ENCODE data around the gene PRDM8.

Gene PRDM8

GRCh38 chr4:80229128-80229527 lies 31.8 kb downstream of the PRDM8 start:
- H3K27me3 ChIP-seq (ENCODE audit: insufficient read depth, low read length, poor library complexity), result no peaks in the 10 kb centered on the region
- no peak overlapping the region for H3K56ac ChIP-seq (ENCODE audit: low read length)
- H3K18ac ChIP-seq (ENCODE audit: low read length), result no peak overlapping the region
- no peaks in the 10 kb centered on the region for H3K79me1 ChIP-seq (ENCODE audit: low read length)
- H2AK5ac ChIP-seq (ENCODE audit: low read length), result no peak overlapping the region
- no peak for DNase-seq
- H3K9ac ChIP-seq (ENCODE audit: low read length), result no peak overlapping the region
- no peak overlapping the region for H3K4me2 ChIP-seq (ENCODE audit: low read length)
- no peak overlapping the region for H2BK5ac ChIP-seq (ENCODE audit: low read length)
- no peak overlapping the region for H2BK15ac ChIP-seq (replicated peaks; ENCODE audit: low read depth)
- 100% methylated on average over 1 of the region's 2 CpGs for WGBS (ENCODE audit: extremely low coverage, insufficient coverage, low lambda C conversion rate)
- H3K4ac ChIP-seq (ENCODE audit: low read depth, low read length), result no peak overlapping the region
- no peak overlapping the region for H4K8ac ChIP-seq (ENCODE audit: low read depth, low read length)
- H3K4me3 ChIP-seq (ENCODE audit: low read length), result no peak overlapping the region
- H3K23ac ChIP-seq (ENCODE audit: low read length), result no peak overlapping the region
- H3K27ac ChIP-seq (ENCODE audit: low read depth, low read length), result no peak overlapping the region
- no peak overlapping the region for H4K5ac ChIP-seq (ENCODE audit: low read length)
- no peak overlapping the region for H2BK120ac ChIP-seq (ENCODE audit: low read depth, low read length)
- no peaks in the 10 kb centered on the region for H3K36me3 ChIP-seq (ENCODE audit: control insufficient read depth, insufficient read depth, low read length)
- H3K4me1 ChIP-seq (ENCODE audit: control insufficient read depth, low read depth, low read length), result no peaks in the 10 kb centered on the region
- no peaks in the 10 kb centered on the region for H3K79me2 ChIP-seq (ENCODE audit: control insufficient read depth, insufficient read depth, low read length)

- no peak overlapping the region for H3K4ac ChIP-seq (ENCODE audit: low read depth, low read length)
- H3K9ac ChIP-seq (ENCODE audit: low read length), result no peak overlapping the region
- no peaks in the 10 kb centered on the region for H3K79me2 ChIP-seq (ENCODE audit: control insufficient read depth, insufficient read depth, low read length)
- H3K79me1 ChIP-seq (ENCODE audit: low read length), result no peaks in the 10 kb centered on the region
- no peak overlapping the region for H2AK5ac ChIP-seq (ENCODE audit: low read length)
- no peak overlapping the region for H4K5ac ChIP-seq (ENCODE audit: low read length)
- no CpG with 5 or more reads among the region's 2 CpGs for WGBS (ENCODE audit: extremely low coverage, insufficient coverage, low lambda C conversion rate)
- DNase-seq, result no peak
- H3K36me3 ChIP-seq (ENCODE audit: control insufficient read depth, insufficient read depth, low read length), result no peaks in the 10 kb centered on the region
- no peak overlapping the region for H3K56ac ChIP-seq (ENCODE audit: low read length)
- no peak overlapping the region for H3K4me3 ChIP-seq (ENCODE audit: low read length)
- H2BK5ac ChIP-seq (ENCODE audit: low read length), result no peak overlapping the region
- H3K4me2 ChIP-seq (ENCODE audit: low read length), result no peak overlapping the region
- H2BK120ac ChIP-seq (ENCODE audit: low read depth, low read length), result no peak overlapping the region
- H3K18ac ChIP-seq (ENCODE audit: low read length), result no peak overlapping the region
- H3K27ac ChIP-seq (ENCODE audit: low read depth, low read length), result no peak overlapping the region
- H3K23ac ChIP-seq (ENCODE audit: low read length), result no peak overlapping the region
- H3K4me1 ChIP-seq (ENCODE audit: control insufficient read depth, low read depth, low read length), result no peaks in the 10 kb centered on the region
- H2BK15ac ChIP-seq (replicated peaks; ENCODE audit: low read depth), result no peak overlapping the region
- H4K8ac ChIP-seq (ENCODE audit: low read depth, low read length), result no peak overlapping the region
- H3K27me3 ChIP-seq (ENCODE audit: insufficient read depth, low read length, poor library complexity), result no peaks in the 10 kb centered on the region
These were observed 32.3 kb downstream of the PRDM8 start for GRCh38 chr4:80229590-80229989.

- Histone ChIP-seq H3K4me2 (ENCODE audit: low read length) (no peak overlapping the region), H3K4me3 (ENCODE audit: low read length) (no peak overlapping the region)
These were observed 33.9 kb downstream of the PRDM8 start for GRCh38 chr4:80231180-80231579.

GRCh38 chr4:80232707-80233370 lies 35.5 kb downstream of the PRDM8 start:
- H3K23ac ChIP-seq (ENCODE audit: low read length), result no peak overlapping the region
- H3K79me1 ChIP-seq (ENCODE audit: low read length), result no peaks in the 10 kb centered on the region
- no peak overlapping the region for H3K56ac ChIP-seq (ENCODE audit: low read length)
- no peak overlapping the region for H2BK15ac ChIP-seq (replicated peaks; ENCODE audit: low read depth)
- no peak overlapping the region for H4K5ac ChIP-seq (ENCODE audit: low read length)
- no peak for DNase-seq
- H3K27ac ChIP-seq (ENCODE audit: low read depth, low read length), result no peak overlapping the region
- H3K4me2 ChIP-seq (ENCODE audit: low read length), result no peak overlapping the region
- no peak overlapping the region for H2BK120ac ChIP-seq (ENCODE audit: low read depth, low read length)
- no peak overlapping the region for H3K4ac ChIP-seq (ENCODE audit: low read depth, low read length)
- no peak overlapping the region for H2BK5ac ChIP-seq (ENCODE audit: low read length)
- no peaks in the 10 kb centered on the region for H3K4me1 ChIP-seq (ENCODE audit: control insufficient read depth, low read depth, low read length)
- no peaks in the 10 kb centered on the region for H3K36me3 ChIP-seq (ENCODE audit: control insufficient read depth, insufficient read depth, low read length)
- H3K79me2 ChIP-seq (ENCODE audit: control insufficient read depth, insufficient read depth, low read length), result no peaks in the 10 kb centered on the region
- no peaks in the 10 kb centered on the region for H3K27me3 ChIP-seq (ENCODE audit: insufficient read depth, low read length, poor library complexity)
- no peak overlapping the region for H3K9ac ChIP-seq (ENCODE audit: low read length)
- no peak overlapping the region for H3K4me3 ChIP-seq (ENCODE audit: low read length)
- no CpG with 5 or more reads among the region's 2 CpGs for WGBS (ENCODE audit: extremely low coverage, insufficient coverage, low lambda C conversion rate)
- H3K18ac ChIP-seq (ENCODE audit: low read length), result no peak overlapping the region
- H4K8ac ChIP-seq (ENCODE audit: low read depth, low read length), result no peak overlapping the region
- H2AK5ac ChIP-seq (ENCODE audit: low read length), result no peak overlapping the region

More at GRCh38 chr4:80231180-80231579, 33.9 kb downstream of the PRDM8 start:
- H3K23ac ChIP-seq (ENCODE audit: low read length), result no peak overlapping the region
- no peak overlapping the region for H2BK5ac ChIP-seq (ENCODE audit: low read length)
- no CpG with 5 or more reads among the region's 5 CpGs for WGBS (ENCODE audit: extremely low coverage, insufficient coverage, low lambda C conversion rate)
- no peaks in the 10 kb centered on the region for H3K79me1 ChIP-seq (ENCODE audit: low read length)
- no peak overlapping the region for H3K4ac ChIP-seq (ENCODE audit: low read depth, low read length)
- no peak overlapping the region for H4K5ac ChIP-seq (ENCODE audit: low read length)
- H4K8ac ChIP-seq (ENCODE audit: low read depth, low read length), result no peak overlapping the region
- no peak overlapping the region for H3K9ac ChIP-seq (ENCODE audit: low read length)
- H3K56ac ChIP-seq (ENCODE audit: low read length), result no peak overlapping the region
- H2BK120ac ChIP-seq (ENCODE audit: low read depth, low read length), result no peak overlapping the region
- no peaks in the 10 kb centered on the region for H3K4me1 ChIP-seq (ENCODE audit: control insufficient read depth, low read depth, low read length)
- no peak overlapping the region for H2AK5ac ChIP-seq (ENCODE audit: low read length)
- H3K27ac ChIP-seq (ENCODE audit: low read depth, low read length), result no peak overlapping the region
- H3K27me3 ChIP-seq (ENCODE audit: insufficient read depth, low read length, poor library complexity), result no peaks in the 10 kb centered on the region
- H3K79me2 ChIP-seq (ENCODE audit: control insufficient read depth, insufficient read depth, low read length), result no peaks in the 10 kb centered on the region
- no peaks in the 10 kb centered on the region for H3K36me3 ChIP-seq (ENCODE audit: control insufficient read depth, insufficient read depth, low read length)
- no peak overlapping the region for H2BK15ac ChIP-seq (replicated peaks; ENCODE audit: low read depth)
- DNase-seq, result no peak
- no peak overlapping the region for H3K18ac ChIP-seq (ENCODE audit: low read length)

GRCh38 chr4:80233390-80233789 lies 36.1 kb downstream of the PRDM8 start:
- Histone ChIP-seq H3K4ac (ENCODE audit: low read depth, low read length) (no peak overlapping the region), H3K56ac (ENCODE audit: low read length) (no peak overlapping the region), H3K27me3 (ENCODE audit: insufficient read depth, low read length, poor library complexity) (no peaks in the 10 kb centered on the region), H3K79me2 (ENCODE audit: control insufficient read depth, insufficient read depth, low read length) (no peaks in the 10 kb centered on the region), H3K36me3 (ENCODE audit: control insufficient read depth, insufficient read depth, low read length) (no peaks in the 10 kb centered on the region), H3K4me2 (ENCODE audit: low read length) (no peak overlapping the region), H3K23ac (ENCODE audit: low read length) (no peak overlapping the region), H3K4me3 (ENCODE audit: low read length) (no peak overlapping the region), H3K79me1 (ENCODE audit: low read length) (no peaks in the 10 kb centered on the region), H2BK120ac (ENCODE audit: low read depth, low read length) (no peak overlapping the region), H4K8ac (ENCODE audit: low read depth, low read length) (no peak overlapping the region), H4K5ac (ENCODE audit: low read length) (no peak overlapping the region), H2BK5ac (ENCODE audit: low read length) (no peak overlapping the region), H2BK15ac (replicated peaks; ENCODE audit: low read depth) (no peak overlapping the region), H2AK5ac (ENCODE audit: low read length) (no peak overlapping the region), H3K18ac (ENCODE audit: low read length) (no peak overlapping the region), H3K27ac (ENCODE audit: low read depth, low read length) (no peak overlapping the region), H3K9ac (ENCODE audit: low read length) (no peak overlapping the region), H3K4me1 (ENCODE audit: control insufficient read depth, low read depth, low read length) (no peaks in the 10 kb centered on the region)
- no peak for DNase-seq
- WGBS (ENCODE audit: extremely low coverage, insufficient coverage, low lambda C conversion rate), result no CpG with 5 or more reads among the region's 4 CpGs

GRCh38 chr4:80235451-80235850 lies 38.1 kb downstream of the PRDM8 start:
- no peak overlapping the region for H2BK15ac ChIP-seq (replicated peaks; ENCODE audit: low read depth)
- DNase-seq, result no peak
- H4K5ac ChIP-seq (ENCODE audit: low read length), result no peak overlapping the region
- no peaks in the 10 kb centered on the region for H3K36me3 ChIP-seq (ENCODE audit: control insufficient read depth, insufficient read depth, low read length)
- H3K18ac ChIP-seq (ENCODE audit: low read length), result no peak overlapping the region
- 100% methylated on average over 1 of the region's 1 CpG for WGBS (ENCODE audit: extremely low coverage, insufficient coverage, low lambda C conversion rate)
- no peaks in the 10 kb centered on the region for H3K79me2 ChIP-seq (ENCODE audit: control insufficient read depth, insufficient read depth, low read length)
- H2BK5ac ChIP-seq (ENCODE audit: low read length), result no peak overlapping the region
- H3K4me3 ChIP-seq (ENCODE audit: low read length), result no peak overlapping the region
- no peaks in the 10 kb centered on the region for H3K27me3 ChIP-seq (ENCODE audit: insufficient read depth, low read length, poor library complexity)
- no peak overlapping the region for H3K27ac ChIP-seq (ENCODE audit: low read depth, low read length)
- H3K4ac ChIP-seq (ENCODE audit: low read depth, low read length), result no peak overlapping the region
- H2BK120ac ChIP-seq (ENCODE audit: low read depth, low read length), result no peak overlapping the region
- no peaks in the 10 kb centered on the region for H3K79me1 ChIP-seq (ENCODE audit: low read length)
- no peak overlapping the region for H4K8ac ChIP-seq (ENCODE audit: low read depth, low read length)
- H2AK5ac ChIP-seq (ENCODE audit: low read length), result no peak overlapping the region
- no peak overlapping the region for H3K4me2 ChIP-seq (ENCODE audit: low read length)
- no peak overlapping the region for H3K23ac ChIP-seq (ENCODE audit: low read length)
- H3K9ac ChIP-seq (ENCODE audit: low read length), result no peak overlapping the region
- H3K4me1 ChIP-seq (ENCODE audit: control insufficient read depth, low read depth, low read length), result no peaks in the 10 kb centered on the region
- H3K56ac ChIP-seq (ENCODE audit: low read length), result no peak overlapping the region

All from mesendoderm (in vitro differentiated cells).